GM19467 (cell line): ENCODE measurements around the gene SIRT3.
"Not testable (repeated sequence)": the region's sequence is repeated elsewhere in the genome, so short reads cannot be mapped to it uniquely, and the experiment has no call there.

Experiments used
- ATAC-seq: cut with Tn5 transposase; IDR thresholded peaks from one replicate; pipeline ENCODE4 v1.9.1; 2021; ENCODE audit warnings: mild to moderate bottlenecking, moderate library complexity; ENCODE audit not compliant: unreplicated experiment

SIRT3 gene

GRCh38 chr11:204587-205109, 31.5 kb downstream of the SIRT3 start:
- no peak for ATAC-seq

GRCh38 chr11:203945-204586, 32.1 kb downstream of the SIRT3 start:
- no peak for ATAC-seq

GRCh38 chr11:203056-203944, 32.8 kb downstream of the SIRT3 start:
- ATAC-seq = no peak

GRCh38 chr11:202490-202889, 33.7 kb downstream of the SIRT3 start:
- ATAC-seq = no peak

GRCh38 chr11:201966-202365, 34.2 kb downstream of the SIRT3 start:
- ATAC-seq = no peak

- ATAC-seq = no peak
These were observed 35.7 kb downstream of the SIRT3 start for GRCh38 chr11:200224-201003.

GRCh38 chr11:199782-200181, 36.4 kb downstream of the SIRT3 start:
- no peak for ATAC-seq

- no peak for ATAC-seq
These were observed 37.0 kb downstream of the SIRT3 start for GRCh38 chr11:199004-199581.

- ATAC-seq = no peak
These were observed 37.8 kb downstream of the SIRT3 start for GRCh38 chr11:198236-198806.

- ATAC-seq = no peak
These were observed 38.4 kb downstream of the SIRT3 start for GRCh38 chr11:197741-198235.

GRCh38 chr11:196786-197731, 39.1 kb downstream of the SIRT3 start:
- ATAC-seq = no peak

- ATAC-seq = not testable (repeated sequence)
These were observed 42.7 kb downstream of the SIRT3 start for GRCh38 chr11:193481-193880.

GRCh38 chr11:192674-193128, 43.4 kb downstream of the SIRT3 start, which contains the start of gene SCGB1C1:
Gene SCGB1C1 (plus strand): TSS chr11:193078. CDS start chr11:193100, 22 bp downstream.
- ATAC-seq = not testable (repeated sequence)

GRCh38 chr11:191490-192478, 44.4 kb downstream of the SIRT3 start:
- ATAC-seq = not testable (repeated sequence)

GRCh38 chr11:190546-190945, 45.6 kb downstream of the SIRT3 start:
- ATAC-seq = not testable (repeated sequence)

GRCh38 chr11:189843-190311, 46.3 kb downstream of the SIRT3 start:
- peak; percentile 87 for ATAC-seq

GRCh38 chr11:189200-189783, 46.9 kb downstream of the SIRT3 start:
- ATAC-seq = peak; percentile 30
